Gastroesophageal sphincter (tissue), 3 donors: Measurements from ENCODE around the gene ZNF521.

ENCODE experiments used
- POLR2A ChIP-seq, 2 donors: fragments of 450-650 bp; IDR thresholded peaks; one replicate each; pipeline ENCODE4 v1.6.1; 2017; ENCODE audit warnings: antibody characterized with exemption in 2 of 2, mild to moderate bottlenecking in 2 of 2, moderate library complexity in 1 of 2
- TF ChIP-seq, protein P1 (sequence below), 4 experiments: fragments of 200-600 bp in 2 of 4; fragments of 450-650 bp in 2 of 4; sonication (generic) in 1 of 4; IDR thresholded peaks; one replicate each; pipeline ENCODE4 v1.5.1; 2017 to 2019; ENCODE audit warnings: antibody characterized with exemption in 4 of 4, mild to moderate bottlenecking in 2 of 4, moderate library complexity in 2 of 4

DNA sequence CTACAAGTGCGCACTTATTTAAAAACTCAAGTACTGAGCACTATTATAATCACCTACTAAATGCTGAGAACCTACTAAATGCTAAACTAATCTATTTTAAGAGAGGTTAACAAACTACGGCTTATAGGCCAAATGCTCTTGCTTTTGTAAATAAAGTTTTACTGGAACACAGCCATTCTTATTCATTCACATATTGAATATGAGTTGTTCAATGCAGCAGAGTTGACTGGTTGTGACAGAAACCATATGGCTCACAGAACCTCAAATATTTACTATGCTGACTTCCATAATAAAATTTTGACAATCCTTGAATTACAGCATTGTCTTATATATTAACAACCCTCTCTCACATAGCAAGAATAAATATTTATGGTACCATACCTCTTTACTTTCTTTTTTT, 103.2 kb downstream of the ZNF521 start:
- no peak for TF ChIP-seq POLR2A (IDR thresholded peaks at IDR 0.05)
- TF ChIP-seq, protein P1, sequence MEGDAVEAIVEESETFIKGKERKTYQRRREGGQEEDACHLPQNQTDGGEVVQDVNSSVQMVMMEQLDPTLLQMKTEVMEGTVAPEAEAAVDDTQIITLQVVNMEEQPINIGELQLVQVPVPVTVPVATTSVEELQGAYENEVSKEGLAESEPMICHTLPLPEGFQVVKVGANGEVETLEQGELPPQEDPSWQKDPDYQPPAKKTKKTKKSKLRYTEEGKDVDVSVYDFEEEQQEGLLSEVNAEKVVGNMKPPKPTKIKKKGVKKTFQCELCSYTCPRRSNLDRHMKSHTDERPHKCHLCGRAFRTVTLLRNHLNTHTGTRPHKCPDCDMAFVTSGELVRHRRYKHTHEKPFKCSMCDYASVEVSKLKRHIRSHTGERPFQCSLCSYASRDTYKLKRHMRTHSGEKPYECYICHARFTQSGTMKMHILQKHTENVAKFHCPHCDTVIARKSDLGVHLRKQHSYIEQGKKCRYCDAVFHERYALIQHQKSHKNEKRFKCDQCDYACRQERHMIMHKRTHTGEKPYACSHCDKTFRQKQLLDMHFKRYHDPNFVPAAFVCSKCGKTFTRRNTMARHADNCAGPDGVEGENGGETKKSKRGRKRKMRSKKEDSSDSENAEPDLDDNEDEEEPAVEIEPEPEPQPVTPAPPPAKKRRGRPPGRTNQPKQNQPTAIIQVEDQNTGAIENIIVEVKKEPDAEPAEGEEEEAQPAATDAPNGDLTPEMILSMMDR (IDR thresholded peaks at IDR 0.05): no peak
